HG03108 (cell line): ENCODE measurements around the gene RPP25L.
A peak's percentile ranks its signal among the peaks of the same experiment; 100 is the strongest.

ENCODE experiments used
- ATAC-seq: cut with Tn5 transposase; IDR thresholded peaks from one replicate; pipeline ENCODE4 v1.9.1; 2021; ENCODE audit warnings: moderate library complexity; ENCODE audit not compliant: unreplicated experiment

Gene RPP25L

DNA sequence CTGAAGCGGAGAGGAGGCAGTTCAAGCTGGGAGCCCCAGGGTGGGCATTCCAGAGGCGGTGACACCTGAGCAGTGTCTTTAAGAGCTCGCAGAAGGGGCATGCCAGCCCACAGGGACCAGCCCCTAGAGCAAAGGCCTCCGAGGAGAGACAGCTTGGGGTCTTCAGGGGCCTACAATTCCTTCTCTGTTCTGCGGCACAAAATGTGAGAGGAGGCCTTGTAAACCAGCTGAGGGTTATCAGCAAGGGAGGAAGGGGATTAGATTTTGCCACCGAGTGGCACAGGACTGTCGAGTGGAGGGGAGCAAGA lies 26.2 kb upstream of the RPP25L start:
- ATAC-seq: no peak

DNA sequence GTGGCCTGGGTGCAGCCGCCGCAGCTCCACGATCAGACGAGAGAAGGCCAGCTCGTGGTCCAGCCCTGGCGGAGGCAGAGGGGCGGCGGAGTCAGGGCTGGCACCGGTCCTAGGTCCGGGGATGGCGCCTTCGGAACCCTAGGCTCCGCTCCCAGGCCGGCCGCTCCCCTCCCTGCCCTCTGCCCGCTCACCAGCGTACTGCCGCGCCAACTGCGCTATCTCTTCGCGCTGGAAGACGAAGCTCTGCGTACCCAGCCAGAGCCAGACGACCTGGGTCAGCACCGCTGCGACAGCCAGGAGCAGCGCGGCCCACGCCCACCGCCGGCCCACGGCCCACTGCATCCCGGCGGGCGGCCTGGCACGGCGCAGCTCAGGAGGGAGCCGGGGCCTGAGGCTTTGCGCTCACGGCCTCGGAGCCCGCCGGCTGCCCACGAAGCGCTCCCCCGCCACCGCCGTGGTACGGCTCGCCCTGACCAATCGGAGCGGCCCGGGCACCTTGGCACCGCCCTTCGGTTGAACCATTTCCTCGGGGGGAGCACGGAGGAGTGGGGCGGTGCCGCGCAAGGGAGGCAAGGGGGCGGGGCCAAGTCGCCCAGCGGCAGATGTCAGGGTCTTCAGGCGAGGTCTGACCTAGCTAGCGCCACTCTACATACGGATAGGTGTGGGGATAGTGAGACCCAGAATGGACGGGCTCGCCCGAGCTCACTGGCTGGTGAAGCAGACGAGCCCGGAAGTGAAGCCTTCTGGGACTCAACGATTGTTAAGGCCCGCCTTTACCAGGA lies 25.6 kb upstream of the RPP25L start, which contains the start of gene SIGMAR1:
Gene SIGMAR1, minus strand, starts transcription at position 432 of the 782 bp plus-strand sequence. Its CDS starts 90 bp downstream, at position 342.
- ATAC-seq: peak; percentile 92

DNA sequence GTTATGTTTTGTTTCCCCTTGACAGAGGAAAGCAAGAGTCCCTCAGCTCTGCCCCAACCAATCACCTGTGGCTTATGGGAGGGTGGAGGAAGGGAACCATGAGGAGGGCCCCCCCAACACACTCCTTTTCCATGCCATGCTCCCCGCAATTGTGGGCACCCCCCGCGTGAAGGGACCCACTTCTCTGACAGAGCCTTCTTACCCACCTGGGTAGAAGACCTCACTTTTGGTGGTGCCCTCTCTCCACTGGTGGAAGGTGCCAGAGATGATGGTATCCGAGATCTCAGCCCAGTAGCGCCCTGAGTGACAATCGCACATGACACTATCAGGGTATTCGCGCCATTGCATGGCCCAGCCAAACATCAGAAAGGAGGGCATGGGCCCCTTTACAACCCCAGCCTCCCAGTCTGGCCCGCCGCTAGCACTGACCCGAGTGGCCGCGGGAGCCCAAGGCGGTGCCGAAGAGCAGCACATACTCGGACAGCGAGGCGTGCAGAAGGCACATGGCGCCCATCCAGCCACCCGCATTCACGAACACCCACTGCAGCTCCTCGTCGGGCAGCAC lies 25.0 kb upstream of the RPP25L start:
- no peak for ATAC-seq

DNA sequence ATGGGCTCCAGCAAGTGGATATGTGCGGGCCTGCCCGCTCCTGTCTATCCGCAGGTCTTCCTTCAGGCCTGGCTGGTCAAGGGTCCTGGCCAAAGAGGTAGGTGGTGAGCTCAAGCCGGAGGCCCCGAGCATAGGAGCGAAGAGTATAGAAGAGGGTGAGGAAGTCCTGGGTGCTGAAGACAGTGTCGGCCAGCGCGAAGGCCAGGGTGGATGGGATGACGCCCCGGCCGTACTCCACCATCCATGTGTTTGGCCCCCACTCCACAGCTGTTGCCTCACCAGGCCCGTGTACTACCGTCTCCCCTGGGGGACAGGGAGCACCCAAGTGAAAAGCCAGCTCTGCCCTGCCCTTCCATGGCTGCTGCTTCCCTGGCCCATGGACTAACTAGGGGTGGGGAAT lies 23.7 kb upstream of the RPP25L start:
- ATAC-seq: no peak

DNA sequence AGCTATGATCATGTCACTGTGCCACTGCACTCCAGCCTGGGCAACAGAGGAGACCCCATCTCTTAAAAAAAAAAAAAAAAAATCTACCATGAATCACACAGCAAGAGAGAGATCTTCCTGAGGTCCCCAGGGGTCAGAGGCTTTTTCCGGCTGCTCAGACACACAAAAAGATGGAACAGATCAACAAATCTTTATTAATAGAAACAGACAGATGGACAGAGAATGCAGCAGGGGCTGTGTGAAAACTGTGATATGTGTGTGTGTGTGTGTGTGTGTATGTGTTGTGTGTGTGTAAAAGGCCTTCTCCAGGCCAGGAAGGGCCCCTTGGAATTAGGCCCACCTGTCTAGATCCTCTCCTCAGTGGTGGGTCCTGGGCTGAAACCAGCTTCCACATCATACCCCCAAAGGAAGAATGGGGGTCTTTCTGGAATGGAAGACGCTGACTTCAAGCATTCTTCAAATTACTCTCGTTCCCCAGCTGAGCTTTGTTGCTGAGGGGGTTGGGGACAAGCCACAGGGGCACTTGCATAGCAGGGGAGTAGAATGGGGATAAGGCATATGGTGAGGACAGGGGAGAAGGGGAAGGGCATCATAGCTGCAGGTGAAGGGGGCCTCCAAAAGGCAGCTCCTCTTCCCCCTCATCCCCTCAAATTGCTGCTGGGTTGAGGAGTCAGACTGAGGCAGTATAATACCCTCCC lies 22.8 kb upstream of the RPP25L start:
- ATAC-seq: no peak

DNA sequence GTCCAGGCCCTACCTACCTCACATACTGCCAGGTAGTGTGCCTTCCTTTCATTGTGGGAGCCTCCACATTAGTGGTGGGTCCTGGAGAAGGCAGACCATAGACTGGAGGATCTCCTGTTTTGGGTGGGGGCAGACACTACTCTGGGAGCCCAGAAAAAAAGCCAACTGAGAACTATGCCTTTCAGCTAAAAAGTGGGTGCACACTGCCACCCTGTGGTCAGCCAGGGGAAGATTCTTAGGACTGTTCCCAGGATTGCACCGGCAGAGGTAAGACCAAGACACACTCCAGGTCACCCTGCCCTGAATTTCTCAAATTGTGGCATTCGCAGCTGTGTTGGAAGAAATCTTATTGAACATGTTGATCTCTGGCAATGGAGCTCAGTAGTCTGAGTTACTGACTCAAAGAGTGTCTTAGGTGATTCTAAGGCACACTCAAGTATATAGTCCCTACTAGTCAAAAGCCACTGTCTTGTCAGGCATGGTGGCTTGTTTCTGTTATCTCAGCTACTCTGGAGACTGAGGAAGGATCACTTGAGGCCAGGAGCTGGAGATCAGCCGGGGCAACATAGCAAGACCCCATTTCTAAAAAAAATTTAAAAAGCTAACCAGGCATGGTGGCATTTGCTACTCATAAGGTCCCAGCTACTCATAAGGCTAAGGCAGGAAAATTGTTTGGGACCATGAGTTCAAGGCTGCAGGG lies 22.1 kb upstream of the RPP25L start:
- no peak for ATAC-seq

DNA sequence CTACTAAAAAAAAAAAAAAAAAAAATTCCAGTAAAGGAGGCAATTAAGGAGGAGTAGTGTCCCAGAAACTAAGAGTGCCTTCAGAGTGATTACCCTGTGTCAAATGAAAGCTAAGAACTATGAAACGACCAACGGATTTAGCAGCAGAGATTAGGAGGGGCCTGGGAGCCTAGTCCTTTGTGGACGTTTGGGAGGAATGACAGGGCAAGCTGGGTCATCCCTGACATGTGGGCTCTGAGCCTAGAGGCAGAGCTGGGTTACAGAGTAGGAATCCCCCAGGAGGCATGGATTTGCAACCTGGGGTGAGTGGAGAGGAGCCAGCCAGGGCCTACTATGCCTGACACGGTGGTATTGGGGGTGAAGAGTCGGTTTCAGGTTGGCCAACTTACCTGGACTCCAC lies 21.3 kb upstream of the RPP25L start:
- ATAC-seq: no peak

DNA sequence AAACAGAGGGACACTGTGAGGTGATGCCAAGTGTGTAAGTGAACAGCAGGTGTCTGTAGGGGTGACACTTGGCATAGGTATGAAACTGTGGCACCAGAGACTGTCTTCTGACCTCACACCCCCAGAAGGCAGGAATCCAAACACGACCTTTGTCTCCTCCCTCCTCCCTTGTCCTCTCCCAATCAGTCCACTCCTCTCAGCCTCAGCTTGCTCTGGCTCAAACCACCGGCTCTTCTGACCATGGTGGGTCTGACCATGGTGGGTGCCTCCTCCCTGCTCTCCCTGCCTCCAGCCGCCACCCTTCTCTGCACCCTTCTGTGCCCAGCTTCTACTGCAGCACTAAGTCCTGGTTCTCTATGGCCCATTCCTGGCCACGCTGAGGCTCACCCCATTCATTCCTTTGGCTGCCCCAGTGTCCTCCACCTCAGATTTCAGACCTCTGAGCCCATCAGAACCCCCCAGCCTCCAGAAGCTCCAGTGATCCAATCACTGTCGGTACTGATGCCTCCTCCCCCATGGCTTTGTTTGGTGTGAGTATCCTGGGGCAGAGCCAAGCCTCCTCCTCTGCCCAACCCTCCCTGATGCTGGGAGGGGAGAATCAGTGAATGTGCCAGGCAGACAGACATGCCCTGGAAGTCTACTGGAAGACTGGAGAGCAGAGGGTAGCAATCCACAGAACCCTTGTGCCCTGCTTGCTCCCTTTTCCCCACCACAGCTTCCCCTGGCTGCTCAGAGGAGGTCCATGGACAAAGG lies 18.7 kb upstream of the RPP25L start:
- ATAC-seq: no peak

DNA sequence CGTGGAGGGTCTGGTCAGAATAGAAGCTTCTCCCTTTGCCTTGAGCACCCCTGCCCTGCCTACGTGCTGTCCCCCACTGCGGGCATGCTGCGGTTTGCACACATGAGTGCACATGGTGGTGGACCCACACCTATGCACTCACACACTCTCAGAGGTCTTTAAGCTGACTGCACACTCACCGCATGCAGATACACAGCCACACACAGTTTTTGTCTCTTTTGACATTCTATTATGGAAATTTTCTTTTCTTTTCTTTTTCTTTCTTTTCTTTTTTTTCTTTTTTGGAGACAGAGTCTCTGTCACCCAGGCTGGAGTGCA lies 17.6 kb upstream of the RPP25L start:
- no peak for ATAC-seq

DNA sequence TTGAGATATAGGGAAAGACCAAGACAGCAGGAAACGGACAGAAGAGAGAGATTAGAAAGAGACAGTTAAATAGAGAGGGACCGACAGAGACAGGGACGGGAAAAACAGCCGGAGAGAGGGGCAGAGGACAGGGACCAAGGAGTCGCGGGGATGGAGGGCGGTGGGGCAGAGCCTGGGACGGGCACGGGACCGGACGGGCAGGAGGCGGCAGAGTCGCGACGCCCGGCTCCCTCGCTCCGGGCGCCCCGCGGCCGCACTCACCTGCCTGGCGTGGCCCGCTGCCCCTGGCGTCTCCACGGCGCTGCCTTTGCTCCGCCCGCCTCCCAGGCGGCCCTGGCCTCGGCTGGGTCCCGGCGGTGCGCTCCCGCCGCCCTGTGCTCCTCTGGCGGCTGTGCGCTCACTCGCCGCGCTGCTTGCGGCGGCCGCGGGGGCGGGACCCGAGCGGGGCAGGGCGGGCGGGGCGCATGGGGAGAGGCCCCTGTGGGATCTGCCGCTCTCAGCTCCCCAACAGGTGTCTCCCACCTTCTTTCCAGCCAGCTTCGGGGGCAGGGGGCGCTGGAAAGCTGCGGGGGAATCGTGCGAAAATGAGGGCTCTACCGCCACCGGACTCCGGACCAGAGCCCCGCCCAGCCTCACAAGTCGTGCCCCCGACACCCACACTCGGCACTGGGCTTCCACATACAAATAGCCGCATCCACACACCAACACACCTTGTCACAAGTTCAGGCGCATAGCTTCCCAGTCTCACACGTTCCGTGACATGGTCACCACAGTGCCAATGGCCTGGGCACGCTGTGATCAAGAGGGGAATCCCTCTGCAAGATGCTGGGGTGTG lies 17.0 kb upstream of the RPP25L start, which contains the start of gene ARID3C:
Gene ARID3C, minus strand, starts transcription at position 411 of the 835 bp plus-strand sequence. CDS start 1,052 bp downstream, outside the sequence.
- no peak for ATAC-seq

DNA sequence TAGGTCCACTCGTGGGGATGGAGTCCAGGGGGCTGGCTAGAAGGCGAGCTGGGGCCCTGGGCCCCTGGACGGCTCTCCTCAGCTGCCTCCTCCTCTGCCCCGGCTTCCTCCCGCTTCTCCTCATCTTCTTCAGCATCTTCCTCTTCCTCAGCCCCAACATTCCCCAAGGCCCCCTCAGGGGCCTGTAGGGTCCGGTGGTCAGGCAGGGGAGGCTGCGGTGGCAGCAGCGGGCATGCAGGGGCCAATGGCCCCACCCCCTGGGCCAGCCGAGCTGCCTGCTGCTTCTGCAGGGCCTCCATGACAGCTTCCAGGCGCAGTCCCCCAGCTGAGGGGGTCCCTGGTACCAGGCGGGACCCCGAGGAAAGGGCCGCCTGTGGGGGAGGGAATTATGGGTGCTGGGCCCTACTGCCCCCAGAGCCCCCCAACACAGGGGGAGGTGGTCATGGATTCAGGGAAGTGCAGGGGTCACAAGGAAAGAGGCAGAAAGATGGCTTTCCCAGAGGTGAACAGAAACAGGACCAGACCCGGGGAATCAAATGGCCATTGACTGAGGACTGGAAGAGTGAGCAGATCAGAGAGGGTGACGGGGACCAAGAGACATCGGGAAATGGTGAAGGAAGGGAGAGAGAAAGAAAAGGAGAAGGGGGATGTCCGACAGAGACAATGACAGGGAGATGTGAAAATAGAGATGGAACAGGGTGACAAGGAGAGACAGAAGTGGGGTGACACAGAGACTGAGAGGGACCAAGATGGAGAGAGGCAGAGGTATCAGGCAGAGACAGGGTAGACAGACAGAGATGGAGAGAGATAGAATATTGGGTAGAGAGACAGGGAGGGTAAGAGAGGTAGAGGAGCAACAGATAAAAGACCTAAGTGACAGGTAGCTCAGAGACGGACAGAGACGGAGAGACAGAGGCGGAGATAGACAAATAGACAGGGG lies 16.1 kb upstream of the RPP25L start:
- no peak for ATAC-seq

DNA sequence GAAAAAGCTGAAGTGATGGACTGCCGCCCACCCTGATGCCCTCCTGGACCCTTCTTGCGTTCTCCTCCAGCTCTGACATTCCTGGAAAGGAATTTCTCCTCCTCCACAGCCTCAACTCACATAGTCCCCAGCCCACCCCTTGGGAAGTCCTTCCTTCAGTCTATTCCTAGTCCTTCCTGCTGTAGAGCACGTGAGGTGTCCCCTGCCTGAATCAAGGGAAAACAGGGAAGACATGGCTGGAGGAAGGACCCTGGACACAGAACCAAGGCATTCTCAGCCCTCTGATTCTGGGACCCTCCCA lies 13.2 kb upstream of the RPP25L start:
- ATAC-seq: no peak

DNA sequence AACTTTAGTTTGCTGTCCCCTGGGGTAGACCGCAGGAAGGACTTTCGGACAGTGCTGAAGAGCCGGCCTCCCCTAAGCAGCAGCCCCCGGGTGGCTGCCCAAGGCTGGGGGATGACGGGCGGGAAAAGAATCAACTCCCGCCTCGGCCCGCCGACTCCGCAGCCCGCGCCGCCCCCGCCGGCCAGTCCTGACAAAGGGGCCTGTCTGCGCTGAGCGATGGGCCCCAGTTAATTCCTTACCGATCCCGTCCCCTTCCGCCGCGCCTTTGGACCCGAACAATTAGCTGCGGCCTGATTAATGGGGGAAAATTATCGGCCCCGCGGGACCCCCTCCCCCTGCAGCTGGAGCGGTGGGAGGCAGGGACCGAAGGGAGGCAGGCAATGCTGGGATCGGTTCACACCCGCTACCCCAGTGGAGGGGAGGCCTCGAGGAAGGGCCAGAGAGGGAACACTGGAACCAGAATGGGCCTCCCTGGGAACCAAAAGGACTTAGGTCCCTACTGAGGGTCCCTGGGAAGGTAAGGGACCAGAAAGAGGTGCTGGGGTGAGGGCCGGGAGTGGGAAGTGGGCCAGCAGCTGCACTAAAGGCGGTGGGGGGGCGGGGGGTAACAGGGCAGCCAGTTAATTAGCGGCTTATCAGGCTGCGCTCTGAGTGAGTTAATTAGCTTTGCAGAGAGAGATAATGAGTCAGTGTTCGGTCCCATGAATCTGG lies 12.7 kb upstream of the RPP25L start:
- no peak for ATAC-seq

DNA sequence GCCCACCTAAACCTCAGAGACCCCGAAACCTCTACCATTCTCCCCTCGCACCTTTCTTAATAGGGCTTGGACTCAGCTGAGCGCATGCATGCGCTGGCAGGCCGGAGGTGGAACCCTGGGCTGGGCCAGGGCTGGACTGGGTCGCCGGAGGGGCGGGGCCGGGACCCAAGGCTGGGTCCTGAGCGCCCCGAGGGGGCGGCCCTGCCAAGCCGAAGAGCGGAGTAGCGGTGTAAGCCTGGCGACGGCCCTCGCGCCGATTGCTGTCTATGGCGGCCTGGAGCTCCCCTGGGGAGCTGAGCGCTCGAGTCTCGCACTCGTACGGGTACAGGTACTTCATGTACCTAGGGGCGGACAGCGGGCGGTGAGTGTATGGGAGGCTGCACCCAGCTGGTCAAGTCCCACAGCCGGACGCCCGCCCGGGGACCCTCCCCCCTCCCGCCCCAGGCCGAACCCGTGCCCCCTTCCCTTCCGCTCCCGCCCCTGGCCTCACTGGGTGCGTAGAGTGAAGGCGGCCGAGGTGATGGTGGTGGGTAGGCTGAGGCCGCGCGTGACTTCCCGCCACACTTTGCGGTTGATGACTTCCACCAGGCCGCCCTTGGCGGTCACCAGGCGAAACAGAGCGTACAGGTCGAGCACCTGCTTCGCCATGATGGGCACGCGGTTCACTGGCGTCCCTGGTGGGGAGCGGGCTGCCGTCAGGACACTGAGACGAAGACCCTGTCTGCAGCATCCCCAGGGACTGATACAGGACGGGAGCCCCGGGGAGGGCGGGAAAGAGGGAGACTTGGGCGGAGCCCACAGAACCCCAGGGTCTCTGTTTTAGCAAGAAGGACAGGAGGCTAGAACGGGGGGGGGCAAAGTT lies 11.7 kb upstream of the RPP25L start:
- ATAC-seq: no peak

DNA sequence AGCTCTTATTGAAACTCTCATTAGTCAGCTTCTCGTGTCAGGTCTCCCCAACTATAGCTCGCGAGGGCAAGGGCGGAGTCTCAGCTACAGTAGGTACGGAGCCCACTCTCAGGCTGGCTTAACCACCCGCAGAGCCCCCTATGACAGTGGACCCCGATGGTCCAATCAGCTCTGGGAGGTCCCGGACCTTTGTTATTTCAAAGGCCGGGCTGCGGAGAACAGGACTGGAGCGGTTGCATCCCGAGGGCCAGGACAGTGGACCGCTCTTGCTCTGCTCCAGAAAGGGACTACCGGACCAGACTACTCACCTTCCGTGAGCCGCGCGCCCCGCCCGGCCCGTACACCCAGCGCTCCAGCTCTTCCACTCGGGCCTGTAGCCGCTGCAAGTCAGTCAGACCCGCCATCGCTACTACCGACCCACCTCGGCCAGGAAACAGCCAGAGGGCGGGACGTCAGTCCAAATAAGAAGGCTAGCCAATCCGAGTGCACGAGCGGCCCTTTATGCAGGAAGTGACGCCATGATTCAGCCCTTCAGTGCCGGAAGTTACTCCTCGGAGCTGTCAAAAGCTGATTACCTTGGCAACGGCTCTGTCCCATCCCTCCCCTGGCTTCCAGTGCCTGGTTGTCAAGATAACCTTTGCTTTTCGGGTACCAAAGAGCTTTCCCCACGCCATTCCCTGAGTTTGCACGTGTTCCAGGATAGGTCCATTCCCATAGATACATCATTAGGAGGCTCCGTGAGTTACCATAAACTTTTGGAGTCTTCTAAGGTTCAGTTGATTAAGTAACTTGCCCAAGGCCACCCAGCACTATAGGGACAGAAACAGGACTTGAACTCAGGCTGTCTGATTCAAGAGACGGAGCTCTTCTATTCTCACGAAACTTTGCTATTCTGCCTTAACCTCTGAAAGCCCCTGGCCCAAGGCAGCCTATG lies 8.4 kb upstream of the RPP25L start, which contains the start of gene DCTN3:
Gene DCTN3, minus strand, starts transcription at position 435 of the 934 bp plus-strand sequence. Its CDS starts 31 bp downstream, at position 404.
- peak; percentile 99 for ATAC-seq

DNA sequence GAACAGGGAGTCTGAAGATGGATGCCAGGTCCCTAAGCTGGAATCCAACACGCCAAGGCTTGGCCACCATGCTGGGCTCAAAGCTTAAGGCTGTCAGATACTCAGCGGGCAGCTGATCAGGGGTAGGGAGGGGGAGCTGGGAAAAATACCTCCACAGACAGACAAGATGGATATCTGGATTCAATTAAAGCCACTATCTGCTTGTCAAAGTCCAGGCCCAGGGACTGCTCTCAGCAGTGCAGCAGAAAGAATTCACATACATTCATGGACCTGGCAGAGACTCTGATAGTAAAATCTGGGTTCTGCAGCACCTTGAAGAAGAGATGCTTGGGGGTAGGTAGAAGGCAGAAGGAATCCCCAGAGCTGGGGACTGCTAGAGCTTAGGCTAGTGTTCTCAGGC lies 3.2 kb upstream of the RPP25L start:
- no peak for ATAC-seq
